Dermis microvascular lymphatic vessel endothelial cell (primary cell): ENCODE measurements around the gene DTNA. TPM values are rescaled to one million over a fixed set of nuclear protein-coding genes. Genes with fewer than 3 reads are reported as not detected.
"Not testable (repeated sequence)": the region's sequence is repeated elsewhere in the genome, so short reads cannot be mapped to it uniquely, and the experiment has no call there.

ENCODE experiments used
- DNase-seq, 2 donors: peaks; one replicate each; pipeline versions ENCODE4 v3.0.0 to v3.0.0-alpha.2; 2010; ENCODE audit warnings: low read depth in 2 of 2
- total RNA-seq: library from RNA; depleted of rRNA; stranded (reverse); fragments of >200 nt; gene quantifications from 2 replicates; pipeline ENCODE4 v1.2.1, GENCODE V29; 2014

DTNA gene
- total RNA-seq, 1 donor from 2014 or later: 0.90 TPM

DNA sequence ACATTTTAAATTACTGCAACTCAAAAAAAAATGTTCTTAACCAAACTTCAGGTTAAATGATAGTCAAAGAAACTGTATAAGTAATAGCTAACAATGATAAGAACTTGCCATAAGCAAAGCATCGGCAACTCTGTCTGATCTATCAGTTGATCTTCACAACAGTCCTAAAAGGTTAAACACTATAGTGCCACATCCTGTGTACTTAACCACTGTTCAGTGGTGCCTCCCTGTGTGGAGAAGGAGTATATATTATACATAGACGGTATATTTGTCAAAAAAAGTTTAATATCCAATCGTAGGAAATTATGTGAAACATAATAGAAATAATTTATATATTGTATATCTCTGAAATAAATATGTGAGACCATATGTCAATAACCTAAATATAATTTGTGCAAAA is 13.0 kb downstream of the DTNA start:
- no peak for DNase-seq

- DNase-seq: not testable (repeated sequence)
These were observed 15.6 kb downstream of the DTNA start for GRCh38 chr18:34725737-34726136.

- DNase-seq: no peak
These were observed 16.3 kb downstream of the DTNA start for GRCh38 chr18:34726286-34727004.

- DNase-seq: peak in 1 of 2 donors; percentile 43
These were observed 19.2 kb downstream of the DTNA start for GRCh38 chr18:34729264-34729663.

GRCh38 chr18:34729740-34730355 is 19.8 kb downstream of the DTNA start:
- no peak for DNase-seq

DNA sequence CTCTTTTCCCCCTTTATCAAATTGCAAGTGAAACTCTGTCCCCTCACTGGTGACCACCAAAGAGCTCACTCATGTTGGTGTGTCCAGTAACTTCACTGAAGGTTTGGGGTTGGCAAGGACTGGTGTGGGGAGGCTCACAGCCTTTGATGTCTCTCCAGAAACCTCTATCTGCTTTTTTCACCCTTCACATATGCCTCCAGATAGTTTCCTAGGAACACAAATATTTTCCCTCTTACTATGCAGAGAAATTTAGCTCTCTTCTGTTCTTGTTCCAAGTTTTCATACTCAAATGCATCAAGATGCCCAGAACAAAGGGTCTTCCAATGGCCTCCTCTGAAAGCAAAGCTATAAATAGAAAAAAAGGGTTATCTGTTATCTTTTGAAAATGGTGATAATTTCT is 20.7 kb downstream of the DTNA start:
- DNase-seq: no peak

- DNase-seq: no peak
These were observed 24.0 kb downstream of the DTNA start for GRCh38 chr18:34734056-34734455.

- not testable (repeated sequence) for DNase-seq
These were observed 24.4 kb downstream of the DTNA start for GRCh38 chr18:34734526-34734925.

DNA sequence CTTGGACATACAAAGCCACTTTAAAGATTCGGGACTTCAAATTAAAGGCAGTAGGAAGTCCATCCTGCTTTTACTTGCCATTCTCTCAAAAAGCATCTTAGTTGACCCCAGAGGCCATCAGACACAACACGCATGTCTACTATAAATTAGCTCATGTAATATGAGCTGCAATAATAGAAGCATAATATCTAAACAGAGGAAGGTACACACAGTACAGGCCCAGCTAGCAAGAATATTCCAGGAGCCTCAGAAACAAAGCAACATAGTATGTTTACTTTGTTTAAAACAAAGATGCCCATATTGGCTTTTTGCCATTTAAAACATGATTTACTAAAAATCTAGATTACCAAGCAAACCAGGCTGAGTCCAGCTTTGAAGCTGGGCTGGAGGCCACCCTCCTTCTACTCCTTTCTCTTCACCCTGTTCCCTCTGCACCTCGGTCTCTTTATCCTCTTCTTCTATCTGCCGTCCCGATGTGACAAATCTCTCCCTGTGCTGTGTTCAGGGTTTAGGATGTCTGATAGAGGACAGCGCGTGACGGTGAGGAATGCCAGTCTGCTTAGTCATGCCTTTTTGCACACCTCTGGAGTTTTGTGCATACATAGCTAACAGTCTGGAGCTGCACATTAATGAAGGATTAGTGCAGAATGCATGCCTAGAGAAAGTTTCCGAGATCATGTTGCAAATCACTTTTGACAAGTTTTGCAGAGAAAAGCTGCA is 28.2 kb downstream of the DTNA start:
- peak in 1 of 2 donors; percentile 39 for DNase-seq

GRCh38 chr18:34740101-34740500 is 30.0 kb downstream of the DTNA start:
- DNase-seq: no peak

GRCh38 chr18:34740724-34741123 is 30.6 kb downstream of the DTNA start:
- DNase-seq: no peak

DNA sequence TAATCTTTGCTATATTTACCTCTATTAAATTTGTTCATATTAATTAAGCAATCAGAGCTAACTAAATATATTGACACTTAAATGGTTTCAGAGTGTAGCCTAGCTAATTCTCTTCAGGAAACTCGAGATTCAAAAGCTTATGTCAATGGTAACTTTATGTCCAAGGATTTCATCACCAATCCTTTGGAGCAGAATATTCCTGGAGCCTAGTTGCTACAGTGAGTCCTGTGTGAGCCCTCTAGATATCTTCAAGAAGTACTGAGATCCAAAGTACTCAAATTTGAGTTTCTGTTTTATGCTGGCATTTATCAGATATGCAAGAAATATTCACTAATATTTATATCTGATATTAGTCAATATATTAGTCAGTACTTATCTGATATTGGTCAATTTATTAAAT is 31.3 kb downstream of the DTNA start:
- no peak for DNase-seq

DNA sequence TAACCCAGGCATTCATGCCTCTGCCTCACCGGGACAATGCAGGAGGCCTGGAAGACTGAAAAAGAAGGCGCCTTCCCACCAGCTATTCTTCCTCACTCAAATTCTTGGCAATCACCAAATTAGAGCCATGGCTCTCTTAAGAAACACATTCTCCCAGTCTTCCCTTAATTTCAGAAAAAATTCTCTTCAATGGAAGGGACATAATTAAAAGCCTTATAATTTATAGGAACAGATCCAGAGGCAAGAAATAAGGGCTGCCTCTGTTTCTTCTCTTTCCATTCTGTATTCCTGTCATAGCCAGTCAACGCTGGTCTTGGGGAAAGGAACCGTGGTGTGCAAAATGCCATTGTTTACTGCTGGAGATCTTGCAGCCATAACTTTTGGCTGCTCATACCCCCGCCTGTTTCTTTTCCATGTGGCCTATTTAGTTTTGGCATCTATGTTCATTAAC is 32.8 kb downstream of the DTNA start:
- no peak for DNase-seq

DNA sequence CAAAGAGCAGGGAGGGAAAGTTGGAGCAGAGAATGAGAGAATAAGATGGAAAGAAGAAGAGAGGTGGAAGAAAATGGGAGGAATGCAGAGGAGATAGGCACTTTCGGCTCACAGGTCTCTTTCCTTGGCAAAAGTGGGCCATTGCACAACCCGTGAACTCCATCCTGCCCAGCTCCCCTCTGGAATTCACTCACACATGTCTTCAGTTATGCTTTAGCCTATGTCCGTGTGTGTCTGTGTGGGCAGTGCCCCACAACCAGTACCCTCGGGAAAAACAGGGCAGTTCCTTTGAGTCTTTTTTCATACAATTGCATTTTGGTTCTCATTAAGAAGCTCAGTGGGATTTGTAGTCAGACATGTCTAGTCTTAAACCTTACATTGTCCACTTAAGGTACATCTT is 34.5 kb downstream of the DTNA start:
- no peak for DNase-seq

GRCh38 chr18:34746614-34747013 is 36.5 kb downstream of the DTNA start:
- DNase-seq: no peak

DNA sequence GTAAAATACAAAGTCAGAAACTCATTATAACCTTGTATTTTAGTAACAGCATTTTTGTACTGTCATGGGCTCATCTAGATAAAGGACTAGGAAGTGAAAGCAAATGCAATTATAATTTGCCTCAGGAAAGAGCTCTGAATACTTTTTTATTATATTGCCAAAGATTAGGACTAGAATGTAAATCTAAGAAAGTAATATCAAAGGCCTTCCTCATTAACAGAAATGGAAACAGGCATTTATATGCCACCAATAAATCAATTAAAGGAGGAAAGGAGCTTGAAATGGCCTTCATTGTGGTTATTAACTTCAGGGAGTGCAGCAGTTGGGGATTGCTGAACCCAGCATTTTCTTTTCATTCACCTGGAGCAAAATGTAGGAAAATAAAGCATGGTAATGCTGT is 39.6 kb downstream of the DTNA start:
- no peak for DNase-seq

DNA sequence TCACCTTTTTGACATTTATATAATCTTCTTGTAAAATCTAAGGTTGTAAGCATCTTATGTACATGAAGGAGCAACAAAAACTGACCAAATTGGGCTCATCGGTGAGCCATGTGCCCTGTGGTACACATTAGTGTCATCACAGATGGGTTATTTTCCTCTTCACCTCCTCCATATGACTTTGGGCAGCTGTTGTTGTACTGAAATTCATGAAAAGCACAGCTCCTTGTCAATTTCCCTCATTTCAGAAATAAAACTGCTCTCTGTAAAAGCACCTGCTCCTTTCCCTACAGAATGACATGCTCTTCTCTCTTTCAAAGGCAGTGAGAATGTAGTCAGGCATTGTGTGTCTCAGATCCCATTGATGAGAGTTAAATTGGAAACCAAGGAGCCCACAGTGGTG is 42.0 kb downstream of the DTNA start:
- DNase-seq: no peak

DNA sequence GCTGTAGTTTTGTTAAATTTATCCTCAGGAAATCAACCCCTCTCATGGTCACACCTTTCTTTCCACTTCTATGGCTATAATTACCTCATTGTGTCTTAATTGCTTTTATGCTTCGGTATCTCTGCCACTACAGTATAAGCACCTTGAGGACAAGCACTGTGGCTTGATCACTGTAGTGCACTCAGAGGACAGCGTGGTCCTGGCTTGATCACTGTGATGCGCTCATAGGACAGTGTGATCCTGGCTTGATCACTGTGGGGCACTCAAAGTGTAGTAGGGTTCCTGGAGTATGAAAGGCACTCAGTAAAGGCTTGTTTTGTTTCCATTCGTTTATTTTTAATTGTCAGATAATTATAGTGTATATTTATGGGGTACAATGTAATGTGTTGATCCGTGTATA is 44.2 kb downstream of the DTNA start:
- DNase-seq: no peak

- DNase-seq: no peak
These were observed 47.6 kb downstream of the DTNA start for GRCh38 chr18:34757666-34758065.

GRCh38 chr18:34758378-34758948 is 48.4 kb downstream of the DTNA start:
- DNase-seq: no peak

GRCh38 chr18:34760444-34760843 is 50.3 kb downstream of the DTNA start:
- DNase-seq: no peak

DNA sequence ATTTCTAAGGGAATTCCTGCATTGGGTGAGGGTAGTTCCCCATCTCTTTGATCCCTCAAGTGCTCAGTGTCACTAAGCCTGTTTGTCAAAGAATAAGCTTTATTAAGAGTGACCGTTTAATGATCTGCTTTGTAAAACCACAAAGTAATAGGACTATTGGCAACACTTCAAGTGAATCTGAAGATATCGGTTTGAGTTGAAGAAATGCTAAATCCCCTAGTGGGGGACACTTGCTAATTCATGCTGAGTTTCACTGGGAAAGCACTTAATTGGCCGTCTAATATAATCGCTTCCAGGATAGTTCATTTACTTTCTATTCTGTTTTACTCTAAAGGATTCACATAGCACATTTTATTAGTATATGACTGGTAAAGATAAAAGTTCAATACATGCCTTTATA is 54.4 kb downstream of the DTNA start:
- no peak for DNase-seq
